Fibroblast of lung (primary cell): ENCODE results near the gene TRAPPC3L.

Source experiments
- CTCF ChIP-seq, 2 donors: IDR thresholded peaks in 1 of 2; conservative IDR thresholded peaks in 1 of 2; 1 replicate in 1 of 2; 2 replicates in 1 of 2; pipeline ENCODE4 v1.5.1; 2011 to 2012; ENCODE audit warnings: low read length in 2 of 2, control low read depth in 1 of 2, inconsistent platforms in 1 of 2, low read depth in 1 of 2, mild to moderate bottlenecking in 1 of 2
- EZH2 ChIP-seq: IDR thresholded peaks from 2 replicates; pipeline ENCODE4 v1.5.1; 2012; ENCODE audit warnings: low read length, control low read depth, mild to moderate bottlenecking; ENCODE audit errors: missing control alignments

GRCh38 chr6:116483616-116484015 lies 61.9 kb downstream of the TRAPPC3L start:
- TF ChIP-seq CTCF (conservative IDR thresholded peaks at IDR 0.05 in 1 of 2, IDR thresholded peaks at IDR 0.05 in 1 of 2; ENCODE audit: low read depth in 1 of 2, low read length in 2 of 2) (no peak), EZH2 (no peak)
